Tibial nerve (tissue), 4 donors: Measurements from ENCODE around the gene IL26. TPM values are rescaled to one million over a fixed set of nuclear protein-coding genes. Genes with fewer than 3 reads are reported as not detected.
"Not testable (repeated sequence)": the region's sequence is repeated elsewhere in the genome, so short reads cannot be mapped to it uniquely, and the experiment has no call there.

ENCODE experiments used
- DNase-seq, 2 donors: peaks; one replicate each; pipeline ENCODE4 v3.0.0-alpha.2; 2019; ENCODE audit warnings: low spot score in 2 of 2
- H3K27ac ChIP-seq, 4 donors: fragments of 200-600 bp; sonication (generic) in 3 of 4; one replicate each; pipeline ENCODE4 v1.5.1; 2017 to 2019; ENCODE audit warnings: mild to moderate bottlenecking in 1 of 4
- H3K27me3 ChIP-seq, 2 donors: fragments of 200-600 bp; sonication (generic) in 1 of 2; one replicate each; pipeline versions ENCODE4 v1.5.1 to v1.6.0; 2017 to 2019
- H3K36me3 ChIP-seq, 3 donors: fragments of 200-600 bp; sonication (generic); one replicate each; pipeline ENCODE4 v1.5.1; 2018 to 2019
- H3K4me1 ChIP-seq, 4 donors: fragments of 200-600 bp; sonication (generic) in 3 of 4; one replicate each; pipeline ENCODE4 v1.5.1; 2017 to 2019
- H3K4me3 ChIP-seq, 4 donors: fragments of 200-600 bp; sonication (generic) in 3 of 4; one replicate each; pipeline ENCODE4 v1.5.1; 2017 to 2019; ENCODE audit warnings: mild to moderate bottlenecking in 1 of 4, moderate library complexity in 1 of 4
- H3K9me3 ChIP-seq, 4 donors: fragments of 200-600 bp; sonication (generic) in 3 of 4; one replicate each; pipeline ENCODE4 v1.5.1; 2017 to 2019
- EP300 ChIP-seq, 2 donors: sonication (generic); formaldehyde crosslinking; IDR thresholded peaks; one replicate each; pipeline ENCODE4 v1.6.1; 2017; ENCODE audit warnings: antibody characterized with exemption in 2 of 2, mild to moderate bottlenecking in 1 of 2
- POLR2A ChIP-seq, 2 donors: fragments of 450-650 bp; IDR thresholded peaks; one replicate each; pipeline ENCODE4 v1.6.1; 2017; ENCODE audit warnings: antibody characterized with exemption in 2 of 2, mild to moderate bottlenecking in 2 of 2, moderate library complexity in 2 of 2
- WGBS, 2 donors: methylation state at CpG; one replicate each; pipeline ENCODE4 v1.1.5; 2018; 5-methylcytosine and 5-hydroxymethylcytosine counted together
- total RNA-seq, 4 donors: library from RNA; depleted of rRNA; stranded (reverse); fragments of >200 nt; gene quantifications; one replicate each; pipeline ENCODE4 v1.1.0, GENCODE V29; 2016
- TF ChIP-seq, protein P1 (sequence below), 5 experiments: fragments of 200-600 bp in 3 of 5; fragments of 450-650 bp in 2 of 5; sonication (generic) in 3 of 5; IDR thresholded peaks; one replicate each; pipeline ENCODE4 v1.5.1; 2016 to 2019; ENCODE audit warnings: antibody characterized with exemption in 5 of 5, mild to moderate bottlenecking in 3 of 5, moderate library complexity in 2 of 5

IL26 gene
- total RNA-seq, 4 donors from 2014 or later: not detected

DNA sequence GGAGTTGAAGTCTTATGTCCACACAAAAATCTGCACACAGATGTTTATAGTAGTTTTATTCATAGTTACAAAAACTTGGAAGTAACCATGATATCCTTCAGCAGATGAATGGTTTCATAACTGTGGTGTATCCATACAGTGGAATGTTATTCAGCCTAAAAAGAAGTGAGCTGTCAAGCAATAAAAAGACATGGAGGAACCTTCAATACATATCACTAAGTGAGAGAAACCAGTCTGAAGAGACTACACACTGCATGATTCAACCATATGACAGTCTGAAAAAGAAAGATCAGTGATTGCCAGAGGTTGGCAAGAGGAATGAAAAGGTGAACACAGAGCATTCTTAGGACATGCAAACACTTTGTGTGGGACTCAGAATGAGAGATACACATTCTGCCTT lies 47.4 kb downstream of the IL26 start:
- TF ChIP-seq, protein P1, sequence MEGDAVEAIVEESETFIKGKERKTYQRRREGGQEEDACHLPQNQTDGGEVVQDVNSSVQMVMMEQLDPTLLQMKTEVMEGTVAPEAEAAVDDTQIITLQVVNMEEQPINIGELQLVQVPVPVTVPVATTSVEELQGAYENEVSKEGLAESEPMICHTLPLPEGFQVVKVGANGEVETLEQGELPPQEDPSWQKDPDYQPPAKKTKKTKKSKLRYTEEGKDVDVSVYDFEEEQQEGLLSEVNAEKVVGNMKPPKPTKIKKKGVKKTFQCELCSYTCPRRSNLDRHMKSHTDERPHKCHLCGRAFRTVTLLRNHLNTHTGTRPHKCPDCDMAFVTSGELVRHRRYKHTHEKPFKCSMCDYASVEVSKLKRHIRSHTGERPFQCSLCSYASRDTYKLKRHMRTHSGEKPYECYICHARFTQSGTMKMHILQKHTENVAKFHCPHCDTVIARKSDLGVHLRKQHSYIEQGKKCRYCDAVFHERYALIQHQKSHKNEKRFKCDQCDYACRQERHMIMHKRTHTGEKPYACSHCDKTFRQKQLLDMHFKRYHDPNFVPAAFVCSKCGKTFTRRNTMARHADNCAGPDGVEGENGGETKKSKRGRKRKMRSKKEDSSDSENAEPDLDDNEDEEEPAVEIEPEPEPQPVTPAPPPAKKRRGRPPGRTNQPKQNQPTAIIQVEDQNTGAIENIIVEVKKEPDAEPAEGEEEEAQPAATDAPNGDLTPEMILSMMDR (IDR thresholded peaks at IDR 0.05): no peak
- TF ChIP-seq POLR2A (IDR thresholded peaks at IDR 0.05) (no peak), EP300 (IDR thresholded peaks at IDR 0.05) (no peak)
- Histone ChIP-seq H3K36me3 (no peaks in the 10 kb centered on the region), H3K27me3 (no peaks in the 10 kb centered on the region), H3K27ac (no peak overlapping the region), H3K9me3 (no peaks in the 10 kb centered on the region), H3K4me3 (no peak overlapping the region), H3K4me1 (no peaks in the 10 kb centered on the region)
- no peak for DNase-seq

DNA sequence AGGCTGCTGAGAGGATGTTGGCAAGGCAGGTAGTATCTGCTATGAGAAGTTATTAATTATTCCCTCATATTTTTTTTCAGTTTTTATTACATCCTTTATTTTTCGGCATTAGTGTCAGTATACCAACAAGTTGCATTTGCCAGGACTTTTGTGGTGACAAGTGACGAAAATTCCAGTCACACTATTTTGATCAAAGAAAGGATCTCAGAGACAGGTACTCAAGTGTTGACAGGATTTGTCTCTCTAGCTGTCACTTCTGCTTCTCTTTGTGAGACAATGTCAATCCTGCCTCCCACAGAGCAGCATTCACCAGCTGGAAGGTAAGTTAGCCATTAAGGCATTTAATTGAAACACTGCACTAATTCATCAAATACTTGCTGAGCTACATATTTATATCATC lies 48.0 kb downstream of the IL26 start:
- no peak overlapping the region for H3K27ac ChIP-seq

DNA sequence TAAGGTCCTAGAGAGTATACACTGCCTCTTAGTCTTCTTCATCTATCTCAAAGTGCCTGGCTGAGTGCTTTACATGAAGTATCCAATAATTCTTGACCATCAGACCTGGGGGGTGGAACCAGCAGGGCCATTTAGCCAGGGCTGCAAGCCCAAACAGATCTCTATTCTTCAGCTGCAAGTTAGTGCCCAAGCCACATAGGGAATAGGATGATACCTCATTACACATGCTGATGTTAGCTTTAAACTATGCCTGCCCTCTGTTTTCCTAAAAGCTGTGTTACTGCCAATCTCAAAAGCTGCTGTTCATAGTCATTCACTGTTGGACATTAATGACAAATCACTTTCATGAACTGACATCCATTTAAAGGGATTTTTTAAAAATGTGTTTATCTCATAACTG lies 49.4 kb downstream of the IL26 start:
- Histone ChIP-seq H3K27ac (no peak overlapping the region), H3K4me3 (no peak overlapping the region), H3K9me3 (no peaks in the 10 kb centered on the region), H3K27me3 (no peaks in the 10 kb centered on the region), H3K4me1 (no peaks in the 10 kb centered on the region), H3K36me3 (no peaks in the 10 kb centered on the region)
- no peak for DNase-seq
- TF ChIP-seq EP300 (IDR thresholded peaks at IDR 0.05): no peak
- no peak for TF ChIP-seq POLR2A (IDR thresholded peaks at IDR 0.05)
- TF ChIP-seq, protein P1 (IDR thresholded peaks at IDR 0.05): no peak

More for the DNA sequence above, 48.0 kb downstream of the IL26 start:
- TF ChIP-seq, protein P1 (IDR thresholded peaks at IDR 0.05): no peak
- TF ChIP-seq EP300 (IDR thresholded peaks at IDR 0.05) (no peak), POLR2A (IDR thresholded peaks at IDR 0.05) (no peak)
- Histone ChIP-seq H3K4me1 (no peaks in the 10 kb centered on the region), H3K27me3 (no peaks in the 10 kb centered on the region), H3K4me3 (no peak overlapping the region), H3K9me3 (no peaks in the 10 kb centered on the region), H3K36me3 (no peaks in the 10 kb centered on the region)
- DNase-seq: no peak
- WGBS, 2 donors: 88 to 98% methylated on average over 2 of the region's 2 CpGs

DNA sequence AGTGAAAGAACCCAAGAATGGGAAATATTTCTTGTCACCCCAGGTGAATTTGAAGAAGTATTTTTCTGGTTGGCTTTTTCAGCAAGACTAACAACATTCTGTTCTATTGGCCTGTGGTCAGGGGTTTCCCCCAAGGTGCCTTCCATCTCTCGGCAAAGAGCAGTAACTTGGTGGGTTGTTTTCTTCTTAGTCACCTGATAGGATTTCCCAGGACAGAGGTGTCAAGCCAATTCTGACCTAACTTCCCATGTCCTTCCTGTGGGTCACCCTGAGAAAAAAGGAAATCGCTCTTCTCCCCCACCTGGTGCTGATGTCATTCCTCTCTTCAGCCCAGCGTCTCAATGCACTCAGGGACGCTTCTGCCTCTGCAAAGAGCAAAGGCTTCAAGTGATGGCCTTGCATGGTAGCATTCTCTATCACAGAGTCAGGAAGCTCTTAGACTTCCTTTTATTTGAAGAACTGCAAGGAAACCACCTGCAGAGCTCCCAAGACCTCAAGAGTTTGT lies 50.0 kb downstream of the IL26 start:
- H3K4me3 ChIP-seq: no peak overlapping the region
- no peaks in the 10 kb centered on the region for H3K36me3 ChIP-seq
- H3K4me1 ChIP-seq: no peaks in the 10 kb centered on the region
- H3K9me3 ChIP-seq: no peaks in the 10 kb centered on the region
- H3K27me3 ChIP-seq: no peaks in the 10 kb centered on the region
- no peak overlapping the region for H3K27ac ChIP-seq
- 44 to 56% methylated on average over 4 of the region's 4 CpGs for WGBS, 2 donors
- TF ChIP-seq, protein P1 (IDR thresholded peaks at IDR 0.05): no peak
- no peak for TF ChIP-seq EP300 (IDR thresholded peaks at IDR 0.05)
- no peak for TF ChIP-seq POLR2A (IDR thresholded peaks at IDR 0.05)
- DNase-seq: no peak

DNA sequence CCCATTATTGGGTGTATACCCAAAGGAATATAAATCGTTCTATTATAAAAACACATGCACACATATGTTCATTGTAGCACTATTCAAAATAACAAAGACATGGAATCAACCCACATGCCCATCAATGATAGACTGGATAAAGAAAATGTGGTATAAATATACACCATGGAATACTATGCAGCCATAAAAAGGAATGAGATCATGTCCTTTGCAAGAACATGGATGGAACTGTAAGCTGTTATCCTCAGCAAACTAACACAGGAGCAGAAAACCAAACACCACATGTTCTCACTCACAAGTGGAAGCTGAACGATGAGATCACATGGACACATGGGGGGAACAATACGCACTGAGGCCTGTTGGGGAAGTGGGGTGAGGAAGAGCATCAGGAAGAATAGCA lies 50.8 kb downstream of the IL26 start:
- not testable (repeated sequence) for H3K4me1 ChIP-seq, H3K36me3 ChIP-seq, H3K9me3 ChIP-seq, H3K27me3 ChIP-seq, H3K27ac ChIP-seq, DNase-seq, H3K4me3 ChIP-seq
- 92 to 95% methylated on average over 3 of the region's 3 CpGs for WGBS, 2 donors

DNA sequence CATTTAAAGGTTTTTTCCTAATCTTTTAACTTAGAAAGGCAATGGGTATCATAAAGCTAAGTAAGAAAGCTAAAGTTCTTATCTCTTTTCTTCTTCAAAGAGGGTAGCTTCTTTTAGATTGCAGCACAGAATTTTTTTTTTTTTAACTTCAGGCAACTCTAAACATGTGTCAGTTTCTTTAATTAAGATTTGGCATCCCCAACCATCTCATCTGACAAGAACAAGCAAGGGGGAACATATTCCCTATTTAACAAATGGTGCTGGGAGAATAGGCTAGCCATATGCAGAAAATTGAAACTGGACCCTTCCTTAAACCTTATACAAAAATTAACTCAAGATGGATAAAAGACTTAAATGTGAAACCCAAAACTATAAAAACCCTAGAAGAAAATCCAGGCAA lies 51.8 kb downstream of the IL26 start:
- H3K36me3 ChIP-seq: no peaks in the 10 kb centered on the region
- no peaks in the 10 kb centered on the region for H3K9me3 ChIP-seq
- DNase-seq: no peak
- no peak overlapping the region for H3K27ac ChIP-seq
- no peaks in the 10 kb centered on the region for H3K27me3 ChIP-seq
- H3K4me1 ChIP-seq: no peaks in the 10 kb centered on the region
- H3K4me3 ChIP-seq: no peak overlapping the region
- TF ChIP-seq, protein P1 (IDR thresholded peaks at IDR 0.05): no peak
- TF ChIP-seq EP300 (IDR thresholded peaks at IDR 0.05): no peak
- TF ChIP-seq POLR2A (IDR thresholded peaks at IDR 0.05): no peak
